Testis (tissue), 3 donors: ENCODE results near the gene GHDC. TPM values are rescaled to one million over a fixed set of nuclear protein-coding genes. Genes with fewer than 3 reads are reported as not detected.
"Not testable (repeated sequence)": the region's sequence is repeated elsewhere in the genome, so short reads cannot be mapped to it uniquely, and the experiment has no call there.

Source experiments
- DNase-seq: peaks from one replicate; pipeline ENCODE4 v3.0.0-alpha.2; 2019
- H3K27ac ChIP-seq, 2 donors: fragments of 200-600 bp; sonication (generic); one replicate each; pipeline ENCODE4 v1.5.1; 2019
- H3K27me3 ChIP-seq: fragments of 200-600 bp; sonication (generic); one replicate; pipeline ENCODE4 v1.5.1; 2019
- H3K36me3 ChIP-seq: fragments of 200-600 bp; sonication (generic); one replicate; pipeline ENCODE4 v1.5.1; 2017; ENCODE audit warnings: low read depth; ENCODE audit errors: missing control alignments
- H3K4me1 ChIP-seq: fragments of 200-600 bp; sonication (generic); one replicate; pipeline ENCODE4 v1.5.1; 2019
- H3K4me3 ChIP-seq, 2 donors: fragments of 200-600 bp; sonication (generic); one replicate each; pipeline ENCODE4 v1.5.1; 2017 to 2019
- H3K9me3 ChIP-seq: fragments of 200-600 bp; sonication (generic); one replicate; pipeline ENCODE4 v1.5.1; 2017
- CTCF ChIP-seq, 3 experiments: fragments of 450-650 bp in 2 of 3; fragments of 200-600 bp in 1 of 3; sonication (generic) in 1 of 3; IDR thresholded peaks; one replicate each; pipeline ENCODE4 v1.5.1; 2016 to 2019; ENCODE audit warnings: antibody characterized with exemption in 3 of 3, mild to moderate bottlenecking in 2 of 3, moderate library complexity in 1 of 3
- POLR2A ChIP-seq: fragments of 450-650 bp; IDR thresholded peaks from one replicate; pipeline ENCODE4 v1.6.1; 2017; ENCODE audit warnings: antibody characterized with exemption, mild to moderate bottlenecking, moderate library complexity
- WGBS, 2 donors: methylation state at CpG; one replicate each; pipeline ENCODE4 v1.1.5; 2018; 5-methylcytosine and 5-hydroxymethylcytosine counted together
- intact Hi-C: fragments of 100-400 bp; cut with DNase I; formaldehyde crosslinking; loops from one replicate; pipeline ENCODE4 v1.15.1; 2023; ENCODE audit warnings: low total_unique reads
- polyA plus RNA-seq: library from polyadenylated mRNA; stranded (reverse); fragments of 350-450 nt; fragmentation: Illumina TruSeq; extraction: RNeasy Lipid Tissue Mini Kit (QIAGEN cat#74804); gene quantifications from one replicate; pipeline ENCODE4 v1.2.3, GENCODE V29; 2014; ENCODE audit warnings: low read depth, low replicate concordance; ENCODE audit not compliant: insufficient read depth
- total RNA-seq, 2 donors: library from RNA; depleted of rRNA; stranded (reverse); fragments of >200 nt; gene quantifications; one replicate each; pipeline ENCODE4 v1.2.3, GENCODE V29; 2016

GHDC gene
- total and polyA plus RNA-seq, 3 donors from 2014 or later = 16.9 to 36.6 (median 28.3) TPM

GRCh38 chr17:42142371-42142896, 51.9 kb downstream of the GHDC start:
- H3K4me1 ChIP-seq = peaks cover 16% of the 10 kb centered on the region

GRCh38 chr17:42141382-42141781, 52.9 kb downstream of the GHDC start:
- no peak overlapping the region for H3K4me3 ChIP-seq
- intact Hi-C loops = no loop called here
- no peak overlapping the region for H3K27ac ChIP-seq
- no peaks in the 10 kb centered on the region for H3K9me3 ChIP-seq
- TF ChIP-seq POLR2A = no peak
- no peak for TF ChIP-seq CTCF (IDR thresholded peaks at IDR 0.05)
- no peak for DNase-seq
- H3K4me1 ChIP-seq = peaks cover 21% of the 10 kb centered on the region
- 75 to 85% methylated on average over 8 of the region's 8 CpGs for WGBS, 2 donors
- H3K27me3 ChIP-seq = no peaks in the 10 kb centered on the region
- no peaks in the 10 kb centered on the region for H3K36me3 ChIP-seq

More at GRCh38 chr17:42142371-42142896, 51.9 kb downstream of the GHDC start:
- WGBS, 2 donors = 76 to 82% methylated on average over 7 of the region's 7 CpGs
- no peaks in the 10 kb centered on the region for H3K27me3 ChIP-seq
- H3K9me3 ChIP-seq = no peaks in the 10 kb centered on the region
- H3K27ac ChIP-seq = no peak overlapping the region
- TF ChIP-seq POLR2A (no peak), CTCF (IDR thresholded peaks at IDR 0.05) (no peak)
- no peak overlapping the region for H3K4me3 ChIP-seq
- intact Hi-C loops = no loop called here
- H3K36me3 ChIP-seq = no peaks in the 10 kb centered on the region
- DNase-seq = no peak

DNA sequence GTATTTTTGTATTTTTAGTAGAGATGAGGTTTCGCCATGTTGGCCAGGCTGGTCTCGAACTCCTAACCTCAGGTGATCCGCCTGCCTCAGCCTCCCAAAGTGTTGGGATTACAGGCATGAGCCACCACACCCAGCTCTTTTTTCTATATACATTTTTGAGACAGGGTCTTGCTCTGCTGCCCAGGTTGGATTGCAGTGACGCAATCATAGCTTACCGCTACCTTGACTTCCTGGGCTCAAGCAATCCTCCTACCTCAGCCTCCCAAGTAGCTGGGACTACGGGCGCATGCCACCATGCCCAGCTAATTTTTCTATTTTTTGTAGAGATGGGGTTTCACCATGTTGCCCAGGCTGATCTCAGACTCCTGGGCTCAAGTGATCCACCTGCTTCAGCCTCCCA, 53.6 kb downstream of the GHDC start:
- H3K4me3 ChIP-seq, H3K36me3 ChIP-seq, H3K9me3 ChIP-seq, H3K27ac ChIP-seq, DNase-seq, H3K27me3 ChIP-seq, intact Hi-C loops: not testable (repeated sequence)
- peaks cover 28% of the 10 kb centered on the region for H3K4me1 ChIP-seq
- 95 to 97% methylated on average over 7 of the region's 7 CpGs for WGBS, 2 donors

Other genes starting within 250 kb of the GHDC start
- gene CNP, start 227.7 kb downstream of the GHDC start, total RNA-seq = 10 to 100 TPM; 74.3 to 89.7 TPM
- 40.8 TPM for gene CNP, start 227.7 kb downstream of the GHDC start, polyA plus RNA-seq
- gene DNAJC7, start 177.1 kb downstream of the GHDC start, total RNA-seq = 10 to 100 TPM; 81.1 to 86.2 TPM
- 94.3 TPM for gene DNAJC7, start 177.1 kb downstream of the GHDC start, polyA plus RNA-seq
- gene NKIRAS2, start 174.4 kb downstream of the GHDC start, total RNA-seq = 100 to 1,000 TPM in 1 of 2 donors, 10 to 100 TPM in 1; 85.1 to 103 TPM
- 65.4 TPM for gene NKIRAS2, start 174.4 kb downstream of the GHDC start, polyA plus RNA-seq
- gene C17orf113, start 143.9 kb downstream of the GHDC start, total RNA-seq = 10 to 100 TPM in 1 of 2 donors, 1 to 10 TPM in 1; 7.7 to 11.3 TPM
- 2.8 TPM for gene C17orf113, start 143.9 kb downstream of the GHDC start, polyA plus RNA-seq
- 10 to 100 TPM; 17.9 to 26.6 TPM for gene ZNF385C, start 96.0 kb downstream of the GHDC start, total RNA-seq
- gene ZNF385C, start 96.0 kb downstream of the GHDC start, polyA plus RNA-seq = 21.4 TPM
- gene DHX58, start 81.8 kb downstream of the GHDC start, total RNA-seq = 10 to 100 TPM; 35.9 to 51.1 TPM
- gene DHX58, start 81.8 kb downstream of the GHDC start, polyA plus RNA-seq = 56.3 TPM
- gene KAT2A, start 73.1 kb downstream of the GHDC start, total RNA-seq = 100 to 1,000 TPM; 109 to 111 TPM
- gene KAT2A, start 73.1 kb downstream of the GHDC start, polyA plus RNA-seq = 37.6 TPM
- gene HSPB9, start 71.7 kb downstream of the GHDC start, total RNA-seq = 1 to 10 TPM; 6.9 to 9.8 TPM
- gene HSPB9, start 71.7 kb downstream of the GHDC start, polyA plus RNA-seq = 12.9 TPM
- gene RAB5C, start 39.5 kb downstream of the GHDC start, total RNA-seq = 100 to 1,000 TPM in 1 of 2 donors, 10 to 100 TPM in 1; 96.0 to 152 TPM
- 139 TPM for gene RAB5C, start 39.5 kb downstream of the GHDC start, polyA plus RNA-seq
- gene KCNH4, start 13.4 kb downstream of the GHDC start, total RNA-seq = under 1 TPM; 0.24 to 0.56 TPM
- gene KCNH4, start 13.4 kb downstream of the GHDC start, polyA plus RNA-seq = 0.42 TPM
- not detected for gene HCRT, start 9.0 kb downstream of the GHDC start, total RNA-seq
- not detected for gene HCRT, start 9.0 kb downstream of the GHDC start, polyA plus RNA-seq
- 10 to 100 TPM; 65.9 to 81.5 TPM for gene STAT5B, start 81.9 kb upstream of the GHDC start, total RNA-seq
- 66.0 TPM for gene STAT5B, start 81.9 kb upstream of the GHDC start, polyA plus RNA-seq
- 10 to 100 TPM; 27.8 to 37.0 TPM for gene STAT5A, start 94.0 kb upstream of the GHDC start, total RNA-seq
- gene STAT5A, start 94.0 kb upstream of the GHDC start, polyA plus RNA-seq = 13.7 TPM
- gene STAT3, start 193.9 kb upstream of the GHDC start, total RNA-seq = 100 to 1,000 TPM; 107 to 117 TPM
- 69.5 TPM for gene STAT3, start 193.9 kb upstream of the GHDC start, polyA plus RNA-seq
- gene CAVIN1, start 228.8 kb upstream of the GHDC start, total RNA-seq = 10 to 100 TPM; 49.4 to 68.4 TPM
- 106 TPM for gene CAVIN1, start 228.8 kb upstream of the GHDC start, polyA plus RNA-seq